Measurements from ENCODE around the gene JAM3.

DNA sequence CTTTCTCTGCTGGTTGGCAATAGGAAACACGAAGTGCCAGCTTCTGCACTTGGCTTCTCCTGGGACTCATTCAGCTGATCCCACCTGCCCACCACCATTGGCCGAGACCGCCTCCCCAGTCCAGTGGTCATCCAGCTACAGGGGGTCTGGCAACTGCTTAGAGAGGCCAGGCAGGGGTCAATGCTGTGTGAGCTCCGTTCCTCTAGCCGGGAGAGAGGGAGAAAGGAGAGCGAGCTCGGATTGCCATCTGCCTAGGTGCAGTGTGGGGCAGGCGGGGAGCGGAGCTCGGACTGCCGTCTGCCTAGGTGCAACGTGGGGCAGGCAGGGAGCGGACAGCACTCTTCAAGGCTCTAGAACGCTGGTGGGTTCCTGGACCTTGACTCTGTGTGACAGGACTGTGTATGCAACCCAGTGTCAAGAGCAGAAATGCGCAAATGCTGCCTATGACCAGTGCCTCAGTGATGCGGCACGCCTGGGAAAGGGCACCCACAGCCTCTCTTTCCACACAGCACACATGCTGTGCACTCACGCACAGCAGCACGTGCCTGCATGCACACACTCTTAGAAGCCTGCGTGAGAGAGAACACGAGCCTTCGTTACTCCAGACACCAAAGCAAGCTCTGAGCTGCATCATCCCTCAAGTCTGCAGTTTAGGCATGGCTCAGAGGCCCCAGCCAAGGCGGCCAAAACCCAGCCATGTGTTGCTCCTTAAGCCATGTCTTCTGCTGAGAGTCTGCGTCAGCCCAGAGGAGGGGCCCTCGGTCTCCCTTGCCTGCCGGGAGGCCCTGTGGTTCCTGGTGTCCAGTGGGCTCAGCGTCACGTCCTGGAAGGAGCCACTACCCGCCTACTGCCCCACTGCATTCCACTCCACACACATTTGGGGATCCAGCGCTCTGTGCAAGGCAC, 26.8 kb upstream of the JAM3 start:
- TF ChIP-seq, protein P1, sequence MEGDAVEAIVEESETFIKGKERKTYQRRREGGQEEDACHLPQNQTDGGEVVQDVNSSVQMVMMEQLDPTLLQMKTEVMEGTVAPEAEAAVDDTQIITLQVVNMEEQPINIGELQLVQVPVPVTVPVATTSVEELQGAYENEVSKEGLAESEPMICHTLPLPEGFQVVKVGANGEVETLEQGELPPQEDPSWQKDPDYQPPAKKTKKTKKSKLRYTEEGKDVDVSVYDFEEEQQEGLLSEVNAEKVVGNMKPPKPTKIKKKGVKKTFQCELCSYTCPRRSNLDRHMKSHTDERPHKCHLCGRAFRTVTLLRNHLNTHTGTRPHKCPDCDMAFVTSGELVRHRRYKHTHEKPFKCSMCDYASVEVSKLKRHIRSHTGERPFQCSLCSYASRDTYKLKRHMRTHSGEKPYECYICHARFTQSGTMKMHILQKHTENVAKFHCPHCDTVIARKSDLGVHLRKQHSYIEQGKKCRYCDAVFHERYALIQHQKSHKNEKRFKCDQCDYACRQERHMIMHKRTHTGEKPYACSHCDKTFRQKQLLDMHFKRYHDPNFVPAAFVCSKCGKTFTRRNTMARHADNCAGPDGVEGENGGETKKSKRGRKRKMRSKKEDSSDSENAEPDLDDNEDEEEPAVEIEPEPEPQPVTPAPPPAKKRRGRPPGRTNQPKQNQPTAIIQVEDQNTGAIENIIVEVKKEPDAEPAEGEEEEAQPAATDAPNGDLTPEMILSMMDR (IDR thresholded peaks at IDR 0.05; ENCODE audit: low read length) = no peak
- TF ChIP-seq EZH2 (optimal IDR thresholded peaks at IDR 0.05; ENCODE audit: low read depth, low read length) = no peak
